Esophagus squamous epithelium (tissue), 4 donors: ENCODE measurements around the gene SMTNL2.

ENCODE experiments used
- POLR2A ChIP-seq, 4 donors: fragments of 450-650 bp; IDR thresholded peaks; one replicate each; pipeline ENCODE4 v1.6.1; 2017; ENCODE audit warnings: antibody characterized with exemption in 4 of 4, mild to moderate bottlenecking in 4 of 4, moderate library complexity in 3 of 4
- TF ChIP-seq, protein P1 (sequence below), 6 experiments: fragments of 450-650 bp in 4 of 6; fragments of 200-600 bp in 2 of 6; sonication (generic) in 2 of 6; IDR thresholded peaks; one replicate each; pipeline ENCODE4 v1.5.1; 2016 to 2019; ENCODE audit warnings: antibody characterized with exemption in 6 of 6, mild to moderate bottlenecking in 4 of 6, moderate library complexity in 4 of 6

DNA sequence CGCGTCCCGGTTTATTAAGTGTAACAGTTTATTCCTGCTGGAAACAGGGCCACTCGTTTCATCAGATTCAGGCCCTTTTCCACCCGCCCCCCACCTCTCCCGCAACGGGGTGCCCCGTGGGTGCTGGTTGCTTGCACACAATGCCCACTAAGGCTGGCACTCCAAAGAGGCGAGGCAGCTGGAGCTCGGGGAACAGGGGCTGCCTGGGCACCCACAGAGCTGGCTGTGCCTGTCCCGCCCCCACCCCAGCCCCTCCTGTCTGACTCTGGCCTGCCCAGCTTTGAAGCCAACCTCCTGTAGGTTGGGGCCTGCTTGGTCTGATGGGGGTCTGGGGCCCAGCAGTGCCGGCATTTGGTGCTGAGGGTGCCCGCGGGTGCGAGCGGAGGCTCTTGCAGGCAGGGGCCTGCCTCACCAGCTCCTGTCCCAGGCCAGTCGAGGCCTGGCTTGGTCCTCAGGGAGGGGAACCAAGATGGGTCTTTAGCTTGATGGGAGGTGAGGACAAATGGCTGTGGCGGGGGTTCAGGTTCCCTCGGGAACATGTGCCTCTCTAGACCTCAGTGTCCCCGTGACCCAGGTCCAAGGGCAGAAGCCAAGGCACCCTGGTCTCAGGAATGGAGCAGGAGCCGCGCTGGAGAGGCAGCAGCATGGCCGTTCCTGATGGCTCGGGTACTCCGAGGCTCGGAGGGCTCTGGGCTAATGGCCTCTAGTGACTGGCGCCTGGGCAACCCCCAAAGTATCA, 49.2 kb upstream of the SMTNL2 start:
- TF ChIP-seq, protein P1, sequence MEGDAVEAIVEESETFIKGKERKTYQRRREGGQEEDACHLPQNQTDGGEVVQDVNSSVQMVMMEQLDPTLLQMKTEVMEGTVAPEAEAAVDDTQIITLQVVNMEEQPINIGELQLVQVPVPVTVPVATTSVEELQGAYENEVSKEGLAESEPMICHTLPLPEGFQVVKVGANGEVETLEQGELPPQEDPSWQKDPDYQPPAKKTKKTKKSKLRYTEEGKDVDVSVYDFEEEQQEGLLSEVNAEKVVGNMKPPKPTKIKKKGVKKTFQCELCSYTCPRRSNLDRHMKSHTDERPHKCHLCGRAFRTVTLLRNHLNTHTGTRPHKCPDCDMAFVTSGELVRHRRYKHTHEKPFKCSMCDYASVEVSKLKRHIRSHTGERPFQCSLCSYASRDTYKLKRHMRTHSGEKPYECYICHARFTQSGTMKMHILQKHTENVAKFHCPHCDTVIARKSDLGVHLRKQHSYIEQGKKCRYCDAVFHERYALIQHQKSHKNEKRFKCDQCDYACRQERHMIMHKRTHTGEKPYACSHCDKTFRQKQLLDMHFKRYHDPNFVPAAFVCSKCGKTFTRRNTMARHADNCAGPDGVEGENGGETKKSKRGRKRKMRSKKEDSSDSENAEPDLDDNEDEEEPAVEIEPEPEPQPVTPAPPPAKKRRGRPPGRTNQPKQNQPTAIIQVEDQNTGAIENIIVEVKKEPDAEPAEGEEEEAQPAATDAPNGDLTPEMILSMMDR (IDR thresholded peaks at IDR 0.05): no peak
- no peak for TF ChIP-seq POLR2A (IDR thresholded peaks at IDR 0.05)
